Activated naive CD4-positive, alpha-beta T cell treated with anti-CD3 and anti-CD28 coated beads, Interleukin-2, amount 50 U/mL, for 72 hours (primary cell): ENCODE results near the gene KCTD16. TPM values are rescaled to one million over a fixed set of nuclear protein-coding genes. Genes with fewer than 3 reads are reported as not detected.

Experiments used
- ATAC-seq, 2 donors: fragments of 150-1000 bp; cut with Tn5 transposase; 2 replicates each; pipeline ENCODE4 v1.10.0; 2021; ENCODE audit warnings: mild to moderate bottlenecking in 2 of 2, moderate library complexity in 2 of 2
- DNase-seq, 2 donors: peaks; one replicate each; pipeline ENCODE4 v3.0.0; 2021 to 2022; ENCODE audit warnings: low spot score in 2 of 2
- H3K27ac Mint-ChIP-seq, 2 donors: one replicate each; pipeline ENCODE4 v1.8.0; 2022; ENCODE audit warnings: mild to moderate bottlenecking in 2 of 2, mixed read lengths in 2 of 2
- H3K36me3 Mint-ChIP-seq, 2 donors: one replicate each; pipeline ENCODE4 v1.8.0; 2022; ENCODE audit warnings: mixed read lengths in 2 of 2
- H3K9me3 Mint-ChIP-seq, 2 donors: one replicate each; pipeline ENCODE4 v1.8.0; 2022; ENCODE audit warnings: mixed read lengths in 2 of 2
- total RNA-seq, 2 donors: library from RNA; stranded (reverse); gene quantifications; one replicate each; pipeline ENCODE4 v1.2.3, GENCODE V29; 2022

The KCTD16 gene
- 1 to 10 TPM in 1 of 2 donors, under 1 TPM in 1; 0.23 to 1.4 TPM for total RNA-seq

GRCh38 chr5:144170276-144171024, at the start of gene KCTD16, which contains the start of gene YIPF5:
Gene KCTD16, plus strand, starts transcription at chr5:144170873.
Gene YIPF5, minus strand, starts transcription at chr5:144170659. Its CDS starts 704 bp downstream, at chr5:144169955.
- peaks cover 6% of the 10 kb centered on the region in 2 donors for H3K9me3 Mint-ChIP-seq
- H3K27ac Mint-ChIP-seq = peak within 1 kb of the TSS; percentile 94 to 97
- peaks cover 16 to 38% of the 10 kb centered on the region in 2 donors for H3K36me3 Mint-ChIP-seq
- ATAC-seq (peak; percentile 99), DNase-seq (peak; percentile 93 to 98)

- DNase-seq (no peak), ATAC-seq (no peak)
- H3K9me3 Mint-ChIP-seq = peaks cover 0 to 10% of the 10 kb centered on the region in 2 donors
- no peak overlapping the region for H3K27ac Mint-ChIP-seq
- peaks cover 0 to 5% of the 10 kb centered on the region in 2 donors for H3K36me3 Mint-ChIP-seq
These were observed 49.1 kb upstream of the KCTD16 start for GRCh38 chr5:144121577-144121976.

GRCh38 chr5:144122081-144122480, 48.6 kb upstream of the KCTD16 start:
- DNase-seq = no peak
- no peak overlapping the region for H3K27ac Mint-ChIP-seq
- ATAC-seq = no peak
- peaks cover 0 to 5% of the 10 kb centered on the region in 2 donors for H3K36me3 Mint-ChIP-seq
- peaks cover 0 to 10% of the 10 kb centered on the region in 2 donors for H3K9me3 Mint-ChIP-seq

GRCh38 chr5:144122641-144123040, 48.0 kb upstream of the KCTD16 start:
- Mint-ChIP-seq H3K36me3 (peaks cover 0 to 5% of the 10 kb centered on the region in 2 donors), H3K9me3 (peaks cover 0 to 10% of the 10 kb centered on the region in 2 donors), H3K27ac (no peak overlapping the region)
- DNase-seq (no peak), ATAC-seq (no peak)

- ATAC-seq (no peak), DNase-seq (no peak)
- Mint-ChIP-seq H3K27ac (no peak overlapping the region), H3K36me3 (peaks cover 0 to 5% of the 10 kb centered on the region in 2 donors), H3K9me3 (peaks cover 0 to 7% of the 10 kb centered on the region in 2 donors)
These were observed 45.4 kb upstream of the KCTD16 start for GRCh38 chr5:144125163-144125726.

GRCh38 chr5:144126707-144127106, 44.0 kb upstream of the KCTD16 start:
- no peak for ATAC-seq
- Mint-ChIP-seq H3K27ac (no peak overlapping the region), H3K36me3 (no peaks in the 10 kb centered on the region), H3K9me3 (no peaks in the 10 kb centered on the region)
- no peak for DNase-seq

- DNase-seq = no peak
- Mint-ChIP-seq H3K27ac (no peak overlapping the region), H3K9me3 (no peaks in the 10 kb centered on the region), H3K36me3 (no peaks in the 10 kb centered on the region)
- ATAC-seq = no peak
These were observed 41.8 kb upstream of the KCTD16 start for GRCh38 chr5:144128844-144129243.

GRCh38 chr5:144130306-144130705, 40.4 kb upstream of the KCTD16 start:
- DNase-seq = no peak
- Mint-ChIP-seq H3K36me3 (no peaks in the 10 kb centered on the region), H3K27ac (no peak overlapping the region), H3K9me3 (no peaks in the 10 kb centered on the region)
- no peak for ATAC-seq

- Mint-ChIP-seq H3K27ac (no peak overlapping the region), H3K9me3 (no peaks in the 10 kb centered on the region), H3K36me3 (no peaks in the 10 kb centered on the region)
- DNase-seq (no peak), ATAC-seq (no peak)
These were observed 39.4 kb upstream of the KCTD16 start for GRCh38 chr5:144131261-144131660.

- DNase-seq (no peak), ATAC-seq (no peak)
- Mint-ChIP-seq H3K9me3 (no peaks in the 10 kb centered on the region), H3K27ac (no peak overlapping the region), H3K36me3 (no peaks in the 10 kb centered on the region)
These were observed 37.5 kb upstream of the KCTD16 start for GRCh38 chr5:144133050-144133633.

- DNase-seq = no peak
- ATAC-seq = no peak
- H3K36me3 Mint-ChIP-seq = no peaks in the 10 kb centered on the region
- no peaks in the 10 kb centered on the region for H3K9me3 Mint-ChIP-seq
- no peak overlapping the region for H3K27ac Mint-ChIP-seq
These were observed 36.4 kb upstream of the KCTD16 start for GRCh38 chr5:144134194-144134826.

- H3K36me3 Mint-ChIP-seq = no peaks in the 10 kb centered on the region
- ATAC-seq = no peak
- H3K9me3 Mint-ChIP-seq = no peaks in the 10 kb centered on the region
- DNase-seq = no peak
- no peak overlapping the region for H3K27ac Mint-ChIP-seq
These were observed 35.4 kb upstream of the KCTD16 start for GRCh38 chr5:144135113-144135762.

- no peak for ATAC-seq
- no peaks in the 10 kb centered on the region for H3K36me3 Mint-ChIP-seq
These were observed 31.1 kb upstream of the KCTD16 start for GRCh38 chr5:144139586-144139985.

GRCh38 chr5:144141585-144141984, 29.1 kb upstream of the KCTD16 start:
- Mint-ChIP-seq H3K9me3 (no peaks in the 10 kb centered on the region), H3K36me3 (no peaks in the 10 kb centered on the region), H3K27ac (no peak overlapping the region)
- ATAC-seq (no peak), DNase-seq (no peak)

More at GRCh38 chr5:144139586-144139985, 31.1 kb upstream of the KCTD16 start:
- H3K27ac Mint-ChIP-seq = no peak overlapping the region
- DNase-seq = no peak
- H3K9me3 Mint-ChIP-seq = no peaks in the 10 kb centered on the region

GRCh38 chr5:144142139-144142823, 28.4 kb upstream of the KCTD16 start:
- Mint-ChIP-seq H3K36me3 (no peaks in the 10 kb centered on the region), H3K9me3 (no peaks in the 10 kb centered on the region), H3K27ac (no peak overlapping the region)
- peak; percentile 59 to 87 for ATAC-seq
- no peak for DNase-seq

GRCh38 chr5:144142824-144143162, 27.9 kb upstream of the KCTD16 start:
- no peak overlapping the region for H3K27ac Mint-ChIP-seq
- H3K36me3 Mint-ChIP-seq = no peaks in the 10 kb centered on the region
- no peak for ATAC-seq
- H3K9me3 Mint-ChIP-seq = no peaks in the 10 kb centered on the region
- DNase-seq = no peak
